ENCODE results near the gene PIGV. TPM values are rescaled to one million over a fixed set of nuclear protein-coding genes. Genes with fewer than 3 reads are reported as not detected.

PIGV gene
- total RNA-seq, 1 experiment from 2014 or later: 7.5 TPM

- H3K14ac ChIP-seq (ENCODE audit: insufficient read depth, low read length): no peak overlapping the region
- no peak overlapping the region for H3K4ac ChIP-seq (ENCODE audit: low read depth, low read length)
- no peak overlapping the region for H3K4me3 Mint-ChIP-seq
- no peak overlapping the region for H2BK20ac ChIP-seq (ENCODE audit: low read depth, low read length, poor library complexity, severe bottlenecking)
- H3K36me3 Mint-ChIP-seq (ENCODE audit: insufficient read depth in 1 of 3, low read depth in 3 of 3): peaks cover 26 to 80% (median 67%) of the 10 kb centered on the region in 3 experiments; a peak in 6 of 7 replicates
- H3K27ac ChIP-seq (ENCODE audit: insufficient read length, low read depth, low read length): no peak overlapping the region
- no peak overlapping the region for H2AFZ ChIP-seq (ENCODE audit: low read length)
- H3K9me3 ChIP-seq (ENCODE audit: control insufficient read depth, low read depth, low read length): no peaks in the 10 kb centered on the region
- H2BK5ac ChIP-seq (ENCODE audit: insufficient read length, low read length): no peak overlapping the region
- H4K8ac ChIP-seq (replicated peaks; ENCODE audit: insufficient read length, low read depth, low read length): no peak overlapping the region
- no CpG with 5 or more reads among the region's 5 CpGs for WGBS (ENCODE audit: extremely low coverage, insufficient read length, low lambda C conversion rate)
- H3K56ac ChIP-seq (ENCODE audit: insufficient read length, low read depth, low read length): no peak overlapping the region
- TF ChIP-seq CTCF (conservative IDR thresholded peaks at IDR 0.05): no peak
- H3K18ac ChIP-seq (ENCODE audit: insufficient read length, low read depth, low read length): no peak overlapping the region
- no peak overlapping the region for H2BK15ac ChIP-seq (ENCODE audit: low read depth, low read length)
- peak overlapping the region in 1 of 3 experiments; percentile 70; a peak in 1 of 7 replicates for H3K27ac Mint-ChIP-seq
- H3K4me1 ChIP-seq (ENCODE audit: insufficient read depth, low read length): no peaks in the 10 kb centered on the region
- no peak overlapping the region for H4K5ac ChIP-seq (ENCODE audit: insufficient read length, low read depth, low read length)
- no peak overlapping the region for H3K9ac ChIP-seq (ENCODE audit: extremely low read depth, insufficient read length, low read length)
- DNase-seq: no peak
- H2BK120ac ChIP-seq (ENCODE audit: low read depth, low read length, poor library complexity, severe bottlenecking): no peak overlapping the region
- no peak overlapping the region for H3K23ac ChIP-seq (ENCODE audit: insufficient read length, low read depth, low read length)
- no peaks in the 10 kb centered on the region; the same call in 1 of the 2 replicates for H3K79me2 ChIP-seq (ENCODE audit: insufficient read depth, low read length)
- H3K27me3 ChIP-seq (ENCODE audit: insufficient read depth, low read length): no peaks in the 10 kb centered on the region
- H4K91ac ChIP-seq (ENCODE audit: insufficient read length, low read depth, low read length): no peak overlapping the region
- H4K20me1 ChIP-seq (ENCODE audit: control insufficient read depth, insufficient read depth, insufficient read length): no peaks in the 10 kb centered on the region
- no peak overlapping the region for H3K4me2 ChIP-seq (ENCODE audit: insufficient read depth, insufficient read length, low read length)
- no peaks in the 10 kb centered on the region; the same call in 1 of the 2 replicates for H3K27me3 Mint-ChIP-seq (ENCODE audit: low read depth)
- H3K79me1 ChIP-seq (ENCODE audit: insufficient read depth, low read depth, low read length, poor library complexity, severe bottlenecking): peaks cover 5% of the 10 kb centered on the region
- no peak overlapping the region for H2AK5ac ChIP-seq (ENCODE audit: insufficient read length, low read length)
- no peaks in the 10 kb centered on the region; a peak in 1 of 4 replicates for H3K4me1 Mint-ChIP-seq
- no peak overlapping the region for H2BK12ac ChIP-seq (ENCODE audit: insufficient read length, low read depth, low read length)
- no peaks in the 10 kb centered on the region for H3K23me2 ChIP-seq (ENCODE audit: insufficient read length, low read depth, low read length, poor library complexity, severe bottlenecking)
- H3T11ph ChIP-seq (ENCODE audit: low read length): no peak overlapping the region
- H3K9me3 Mint-ChIP-seq: no peaks in the 10 kb centered on the region
Observed at GRCh38 chr1:26754086-26754874, 33.5 kb upstream of the PIGV start.
